ENCODE measurements around the gene TMEM247. TPM values are rescaled to one million over a fixed set of nuclear protein-coding genes. Genes with fewer than 3 reads are reported as not detected.

The TMEM247 gene
- total and polyA plus RNA-seq, 10 of the 15 experiments (the other 5 are each of a cell fraction or from before 2014, with no cell fraction given), result not detected

GRCh38 chr2:46517485-46517884, 38.1 kb downstream of the TMEM247 start:
- H2AFZ ChIP-seq (ENCODE audit: control insufficient read depth, low read depth, low read length), result no peak overlapping the region
- CTCF ChIA-PET, result no interaction called here
- POLR2A ChIA-PET, result interaction anchor here (0.6 kb wide), 1 partner anchor 313 kb away, joined by 4 read pairs; no protein-coding TSS in a partner anchor
- no peaks in the 10 kb centered on the region for H4K20me1 ChIP-seq (ENCODE audit: control insufficient read depth, insufficient read depth)
- SMC1A ChIA-PET (ENCODE audit: uncharacterized antibody, unreplicated experiment), result interaction anchor here (0.7 to 1.7 kb wide), 5 partner anchors 11 to 85 kb away, joined by 3 to 5 read pairs (median 3); no protein-coding TSS in a partner anchor
- RAD21 ChIA-PET (ENCODE audit: unreplicated experiment), result no interaction called here
- H3K36me3 ChIP-seq (ENCODE audit: control insufficient read depth in 2 of 2, insufficient read depth in 2 of 2, low read length in 1 of 2), result no peaks in the 10 kb centered on the region
- no peak overlapping the region for H3K4me2 ChIP-seq (ENCODE audit: control insufficient read depth, insufficient read depth)
- 0 out of 2 replicates have a peak, but pooled peaks cover 4% of the 10 kb centered on the region for H3K4me1 ChIP-seq (ENCODE audit: control insufficient read depth, insufficient read depth, low read length)
- WGBS (ENCODE audit: insufficient coverage, insufficient replicate concordance, low lambda C conversion rate, missing lambda C conversion rate), result 0% methylated on average over 1 of the region's 1 CpG
- H3K79me2 ChIP-seq (ENCODE audit: control insufficient read depth, insufficient read depth, low read length), result no peaks in the 10 kb centered on the region
- TF ChIP-seq CHD1 (IDR thresholded peaks at IDR 0.05; ENCODE audit: low read depth, low read length) (no peak), BHLHE40 (IDR thresholded peaks at IDR 0.05; ENCODE audit: borderline replicate concordance in 1 of 2, low read depth in 2 of 2, low read length in 1 of 2) (no peak)
- TF ChIP-seq, protein P1, sequence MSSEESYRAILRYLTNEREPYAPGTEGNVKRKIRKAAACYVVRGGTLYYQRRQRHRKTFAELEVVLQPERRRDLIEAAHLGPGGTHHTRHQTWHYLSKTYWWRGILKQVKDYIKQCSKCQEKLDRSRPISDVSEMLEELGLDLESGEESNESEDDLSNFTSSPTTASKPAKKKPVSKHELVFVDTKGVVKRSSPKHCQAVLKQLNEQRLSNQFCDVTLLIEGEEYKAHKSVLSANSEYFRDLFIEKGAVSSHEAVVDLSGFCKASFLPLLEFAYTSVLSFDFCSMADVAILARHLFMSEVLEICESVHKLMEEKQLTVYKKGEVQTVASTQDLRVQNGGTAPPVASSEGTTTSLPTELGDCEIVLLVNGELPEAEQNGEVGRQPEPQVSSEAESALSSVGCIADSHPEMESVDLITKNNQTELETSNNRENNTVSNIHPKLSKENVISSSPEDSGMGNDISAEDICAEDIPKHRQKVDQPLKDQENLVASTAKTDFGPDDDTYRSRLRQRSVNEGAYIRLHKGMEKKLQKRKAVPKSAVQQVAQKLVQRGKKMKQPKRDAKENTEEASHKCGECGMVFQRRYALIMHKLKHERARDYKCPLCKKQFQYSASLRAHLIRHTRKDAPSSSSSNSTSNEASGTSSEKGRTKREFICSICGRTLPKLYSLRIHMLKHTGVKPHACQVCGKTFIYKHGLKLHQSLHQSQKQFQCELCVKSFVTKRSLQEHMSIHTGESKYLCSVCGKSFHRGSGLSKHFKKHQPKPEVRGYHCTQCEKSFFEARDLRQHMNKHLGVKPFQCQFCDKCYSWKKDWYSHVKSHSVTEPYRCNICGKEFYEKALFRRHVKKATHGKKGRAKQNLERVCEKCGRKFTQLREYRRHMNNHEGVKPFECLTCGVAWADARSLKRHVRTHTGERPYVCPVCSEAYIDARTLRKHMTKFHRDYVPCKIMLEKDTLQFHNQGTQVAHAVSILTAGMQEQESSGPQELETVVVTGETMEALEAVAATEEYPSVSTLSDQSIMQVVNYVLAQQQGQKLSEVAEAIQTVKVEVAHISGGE (CRISPR knock-in tag; IDR thresholded peaks at IDR 0.05), result no peak
- ATAC-seq, result no peak
- BruUV-seq (replicated peaks), result no TSS peak
- intact Hi-C loops (cut with micrococcal nuclease; ENCODE audit: unreplicated experiment) (no loop called here), in situ Hi-C loops (cut with MboI) (no loop called here)
- H3K9ac ChIP-seq (ENCODE audit: control insufficient read depth, insufficient read depth, low read length), result no peak overlapping the region
- peaks cover 2% of the 10 kb centered on the region; the same call in 1 of the 3 replicates for H3K9me3 ChIP-seq (replicated peaks; ENCODE audit: control insufficient read depth, insufficient read depth, low read length)
- no peak for FAIRE-seq
- DNase-seq (ENCODE audit: low read depth, low spot score), result no peak
- no peaks in the 10 kb centered on the region for H3K27me3 ChIP-seq (replicated peaks in 1 of 2; ENCODE audit: control insufficient read depth in 2 of 2, insufficient read depth in 2 of 2, low read length in 1 of 2)
- H3K4me3 ChIP-seq, result no peak overlapping the region
- H3K27ac ChIP-seq (ENCODE audit: control insufficient read depth, insufficient read depth), result no peak overlapping the region

Data from GM12878 (cell line).